ENCODE measurements around the gene OPCML. TPM values are rescaled to one million over a fixed set of nuclear protein-coding genes. Genes with fewer than 3 reads are reported as not detected.

Gene OPCML
- total RNA-seq, 1 donor from 2014 or later: not detected

GRCh38 chr11:133541021-133541719 lies 8.9 kb upstream of the OPCML start:
- H3K27ac Mint-ChIP-seq: no peak overlapping the region
- peaks cover 2% of the 10 kb centered on the region for H3K9me3 Mint-ChIP-seq
- CTCF ChIA-PET: no interaction called here
- H3K4me3 Mint-ChIP-seq: no peak overlapping the region
- no peak for TF ChIP-seq CTCF (IDR thresholded peaks at IDR 0.05)
- ATAC-seq (ENCODE audit: low read depth): no peak
- H3K36me3 Mint-ChIP-seq (ENCODE audit: low read depth): no peaks in the 10 kb centered on the region
- H3K4me1 Mint-ChIP-seq: no peaks in the 10 kb centered on the region
- POLR2A ChIA-PET: no interaction called here
- intact Hi-C loops (cut with micrococcal nuclease): no loop called here
- no peak for DNase-seq
- no peaks in the 10 kb centered on the region for H3K27me3 Mint-ChIP-seq

- Mint-ChIP-seq H3K27me3 (peaks cover 11% of the 10 kb centered on the region), H3K4me1 (no peaks in the 10 kb centered on the region), H3K36me3 (ENCODE audit: low read depth) (no peaks in the 10 kb centered on the region), H3K4me3 (no peak overlapping the region), H3K9me3 (peaks cover 2% of the 10 kb centered on the region), H3K27ac (no peak overlapping the region)
- no peak for TF ChIP-seq CTCF (IDR thresholded peaks at IDR 0.05)
- POLR2A ChIA-PET: no interaction called here
- intact Hi-C loops (cut with micrococcal nuclease): no loop called here
- ATAC-seq (ENCODE audit: low read depth): no peak
- no peak for DNase-seq
- CTCF ChIA-PET: no interaction called here
These were observed 3.9 kb upstream of the OPCML start for GRCh38 chr11:133536198-133536597.

GRCh38 chr11:133533205-133533604 lies 904 bp upstream of the OPCML start:
- no peaks in the 10 kb centered on the region for H3K36me3 Mint-ChIP-seq (ENCODE audit: low read depth)

GRCh38 chr11:133531458-133531857 lies 843 bp downstream of the OPCML start:
- ChIA-PET CTCF (no interaction called here), POLR2A (no interaction called here)
- H3K27me3 Mint-ChIP-seq: peaks cover 23% of the 10 kb centered on the region
- intact Hi-C loops (cut with micrococcal nuclease): no loop called here
- H3K36me3 Mint-ChIP-seq (ENCODE audit: low read depth): no peaks in the 10 kb centered on the region
- H3K27ac Mint-ChIP-seq: no peak overlapping the region
- ATAC-seq (ENCODE audit: low read depth) (no peak), DNase-seq (no peak)
- H3K4me1 Mint-ChIP-seq: no peaks in the 10 kb centered on the region
- no peak overlapping the region for H3K4me3 Mint-ChIP-seq
- TF ChIP-seq CTCF (IDR thresholded peaks at IDR 0.05): no peak
- no peaks in the 10 kb centered on the region for H3K9me3 Mint-ChIP-seq

More at GRCh38 chr11:133533205-133533604, 904 bp upstream of the OPCML start:
- H3K27me3 Mint-ChIP-seq: peaks cover 22% of the 10 kb centered on the region
- ChIA-PET POLR2A (no interaction called here), CTCF (no interaction called here)
- ATAC-seq (ENCODE audit: low read depth) (no peak), DNase-seq (no peak)
- no peaks in the 10 kb centered on the region for H3K4me1 Mint-ChIP-seq
- intact Hi-C loops (cut with micrococcal nuclease): no loop called here
- no peaks in the 10 kb centered on the region for H3K9me3 Mint-ChIP-seq
- no peak for TF ChIP-seq CTCF (IDR thresholded peaks at IDR 0.05)
- H3K27ac Mint-ChIP-seq: no peak overlapping the region
- H3K4me3 Mint-ChIP-seq: no peak overlapping the region

- Mint-ChIP-seq H3K9me3 (no peaks in the 10 kb centered on the region), H3K27ac (no peak overlapping the region), H3K36me3 (ENCODE audit: low read depth) (no peaks in the 10 kb centered on the region), H3K4me3 (no peak overlapping the region), H3K27me3 (peaks cover 23% of the 10 kb centered on the region), H3K4me1 (no peaks in the 10 kb centered on the region)
- DNase-seq (no peak), ATAC-seq (ENCODE audit: low read depth) (no peak)
- CTCF ChIA-PET: no interaction called here
- intact Hi-C loops (cut with micrococcal nuclease): no loop called here
- TF ChIP-seq CTCF (IDR thresholded peaks at IDR 0.05): no peak
- POLR2A ChIA-PET: no interaction called here
These were observed 1.8 kb downstream of the OPCML start for GRCh38 chr11:133530501-133530835.

Data from activated B cell treated with CpG ODN at 0.5 μM for 24 hours (primary cell).